CMK (cell line): ENCODE results near the gene GAS7.

Experiments used
- DNase-seq: peaks from one replicate; pipeline ENCODE4 v3.0.0-alpha.2; 2010; ENCODE audit warnings: low read depth

Gene GAS7

GRCh38 chr17:10200016-10200415, 1.6 kb upstream of the GAS7 start:
- DNase-seq = no peak

GRCh38 chr17:10197721-10198508, 491 bp downstream of the GAS7 start:
- DNase-seq = no peak

- no peak for DNase-seq
These were observed 1.1 kb downstream of the GAS7 start for GRCh38 chr17:10197362-10197720.

GRCh38 chr17:10196941-10197340, 1.5 kb downstream of the GAS7 start:
- no peak for DNase-seq

GRCh38 chr17:10196384-10196895, 2.0 kb downstream of the GAS7 start:
- DNase-seq = no peak

- no peak for DNase-seq
These were observed 3.2 kb downstream of the GAS7 start for GRCh38 chr17:10195090-10195805.

- DNase-seq = no peak
These were observed 4.8 kb downstream of the GAS7 start for GRCh38 chr17:10193632-10194031.

- no peak for DNase-seq
These were observed 5.4 kb downstream of the GAS7 start for GRCh38 chr17:10192972-10193371.

GRCh38 chr17:10192461-10192860, 5.9 kb downstream of the GAS7 start:
- DNase-seq = no peak

- no peak for DNase-seq
These were observed 10.9 kb downstream of the GAS7 start for GRCh38 chr17:10187456-10187855.

- DNase-seq = no peak
These were observed 11.5 kb downstream of the GAS7 start for GRCh38 chr17:10186771-10187410.

- no peak for DNase-seq
These were observed 14.2 kb downstream of the GAS7 start for GRCh38 chr17:10183931-10184930.

- DNase-seq = no peak
These were observed 15.6 kb downstream of the GAS7 start for GRCh38 chr17:10182785-10183184.

- no peak for DNase-seq
These were observed 19.9 kb downstream of the GAS7 start for GRCh38 chr17:10178506-10178991.

GRCh38 chr17:10177913-10178505, 20.4 kb downstream of the GAS7 start:
- DNase-seq = no peak

- DNase-seq = no peak
These were observed 21.1 kb downstream of the GAS7 start for GRCh38 chr17:10177131-10177912.

GRCh38 chr17:10173913-10174312, 24.5 kb downstream of the GAS7 start:
- no peak for DNase-seq

- no peak for DNase-seq
These were observed 25.6 kb downstream of the GAS7 start for GRCh38 chr17:10172778-10173177.

GRCh38 chr17:10172241-10172741, 26.1 kb downstream of the GAS7 start:
- no peak for DNase-seq

- DNase-seq = no peak
These were observed 26.8 kb downstream of the GAS7 start for GRCh38 chr17:10171581-10171981.
